ENCODE results near the gene PLB1.

PLB1 gene

GRCh38 chr2:28612131-28612812 lies 116.4 kb downstream of the PLB1 start:
- no peak for DNase-seq

- no peak for DNase-seq
Measured at GRCh38 chr2:28613186-28613585, 117.3 kb downstream of the PLB1 start.

GRCh38 chr2:28613633-28614501 lies 118.0 kb downstream of the PLB1 start:
- DNase-seq: no peak

- no peak for DNase-seq
Measured at GRCh38 chr2:28615706-28616105, 119.8 kb downstream of the PLB1 start.

GRCh38 chr2:28616396-28616999 lies 120.6 kb downstream of the PLB1 start:
- no peak for DNase-seq

- no peak for DNase-seq
Measured at GRCh38 chr2:28617502-28618184, 121.8 kb downstream of the PLB1 start.

- no peak for DNase-seq
Measured at GRCh38 chr2:28618221-28619141, 122.6 kb downstream of the PLB1 start.

GRCh38 chr2:28619213-28620196 lies 123.6 kb downstream of the PLB1 start:
- DNase-seq: no peak

- DNase-seq: no peak
Measured at GRCh38 chr2:28620291-28620793, 124.5 kb downstream of the PLB1 start.

GRCh38 chr2:28620801-28621171 lies 124.9 kb downstream of the PLB1 start:
- DNase-seq: no peak

GRCh38 chr2:28621172-28622100 lies 125.6 kb downstream of the PLB1 start:
- no peak for DNase-seq

- DNase-seq: no peak
Measured at GRCh38 chr2:28622101-28622499, 126.2 kb downstream of the PLB1 start.

- DNase-seq: no peak
Measured at GRCh38 chr2:28623582-28624405, 127.9 kb downstream of the PLB1 start.

- DNase-seq: peak; percentile 10
Measured at GRCh38 chr2:28624436-28624792, 128.6 kb downstream of the PLB1 start.

GRCh38 chr2:28624793-28625701 lies 129.2 kb downstream of the PLB1 start:
- peak; percentile 61 for DNase-seq

- no peak for DNase-seq
Measured at GRCh38 chr2:28626376-28626775, 130.5 kb downstream of the PLB1 start.

GRCh38 chr2:28626891-28627421 lies 131.1 kb downstream of the PLB1 start:
- peak; percentile 50 for DNase-seq

All from right kidney (tissue), 1 donor.